ENCODE measurements around the gene IPO9.
"Not testable (repeated sequence)": the region's sequence is repeated elsewhere in the genome, so short reads cannot be mapped to it uniquely, and the experiment has no call there.

IPO9 gene

DNA sequence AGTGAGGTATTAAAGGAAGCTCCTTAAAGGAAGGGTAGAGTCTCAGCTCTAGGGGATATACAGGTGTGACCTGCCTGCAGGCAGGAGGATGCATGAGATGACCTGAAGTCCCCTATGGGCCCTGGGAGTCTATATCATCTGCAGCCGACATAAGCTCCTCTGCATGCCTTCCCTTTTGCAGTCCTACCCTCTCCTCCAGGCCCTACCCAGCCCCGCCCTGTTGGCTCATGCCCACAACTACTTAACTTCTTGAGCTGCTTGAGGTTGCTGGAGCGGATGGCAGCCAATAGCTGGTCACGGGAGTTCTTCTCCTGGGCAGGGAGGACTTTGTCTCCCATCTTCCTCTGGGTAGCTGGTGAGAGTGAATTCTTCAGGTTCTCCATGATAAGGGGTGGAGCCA, 70.0 kb downstream of the IPO9 start:
- H3K36me3 ChIP-seq (ENCODE audit: insufficient read depth, low read length), result no peaks in the 10 kb centered on the region
- H3K9me3 ChIP-seq (ENCODE audit: insufficient read depth, low read length, severe bottlenecking), result no peaks in the 10 kb centered on the region
- no peak overlapping the region for H2AFZ ChIP-seq (ENCODE audit: low read depth, low read length)
- H3K27ac ChIP-seq (ENCODE audit: low read length), result no peak overlapping the region
- 0 out of 2 replicates have a peak, but pooled peaks cover 3% of the 10 kb centered on the region for H4K20me1 ChIP-seq (ENCODE audit: insufficient read depth, low read length)
- no peak for ATAC-seq (ENCODE audit: insufficient read depth, low read depth)
- peaks cover 7% of the 10 kb centered on the region for H3K4me1 ChIP-seq (ENCODE audit: insufficient read depth, low read length)
- H3K9ac ChIP-seq (ENCODE audit: low read depth, low read length), result no peak overlapping the region
- no peaks in the 10 kb centered on the region for H3K79me2 ChIP-seq (ENCODE audit: insufficient read depth, low read length)
- no peaks in the 10 kb centered on the region for H3K27me3 ChIP-seq (ENCODE audit: insufficient read depth, low read length, poor library complexity)
- H3K4me2 ChIP-seq (ENCODE audit: insufficient read depth, low read length), result no peak overlapping the region
- no peak overlapping the region for H3K4me3 ChIP-seq (ENCODE audit: low read depth in 1 of 2, low read length in 2 of 2)
- no peak for DNase-seq
- TF ChIP-seq, protein P1, sequence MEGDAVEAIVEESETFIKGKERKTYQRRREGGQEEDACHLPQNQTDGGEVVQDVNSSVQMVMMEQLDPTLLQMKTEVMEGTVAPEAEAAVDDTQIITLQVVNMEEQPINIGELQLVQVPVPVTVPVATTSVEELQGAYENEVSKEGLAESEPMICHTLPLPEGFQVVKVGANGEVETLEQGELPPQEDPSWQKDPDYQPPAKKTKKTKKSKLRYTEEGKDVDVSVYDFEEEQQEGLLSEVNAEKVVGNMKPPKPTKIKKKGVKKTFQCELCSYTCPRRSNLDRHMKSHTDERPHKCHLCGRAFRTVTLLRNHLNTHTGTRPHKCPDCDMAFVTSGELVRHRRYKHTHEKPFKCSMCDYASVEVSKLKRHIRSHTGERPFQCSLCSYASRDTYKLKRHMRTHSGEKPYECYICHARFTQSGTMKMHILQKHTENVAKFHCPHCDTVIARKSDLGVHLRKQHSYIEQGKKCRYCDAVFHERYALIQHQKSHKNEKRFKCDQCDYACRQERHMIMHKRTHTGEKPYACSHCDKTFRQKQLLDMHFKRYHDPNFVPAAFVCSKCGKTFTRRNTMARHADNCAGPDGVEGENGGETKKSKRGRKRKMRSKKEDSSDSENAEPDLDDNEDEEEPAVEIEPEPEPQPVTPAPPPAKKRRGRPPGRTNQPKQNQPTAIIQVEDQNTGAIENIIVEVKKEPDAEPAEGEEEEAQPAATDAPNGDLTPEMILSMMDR (IDR thresholded peaks at IDR 0.05; ENCODE audit: borderline replicate concordance, extremely low read depth, low read length, poor library complexity, severe bottlenecking), result no peak
- no peak for TF ChIP-seq EZH2 (IDR thresholded peaks at IDR 0.05; ENCODE audit: borderline replicate concordance, low read depth, low read length, severe bottlenecking)

DNA sequence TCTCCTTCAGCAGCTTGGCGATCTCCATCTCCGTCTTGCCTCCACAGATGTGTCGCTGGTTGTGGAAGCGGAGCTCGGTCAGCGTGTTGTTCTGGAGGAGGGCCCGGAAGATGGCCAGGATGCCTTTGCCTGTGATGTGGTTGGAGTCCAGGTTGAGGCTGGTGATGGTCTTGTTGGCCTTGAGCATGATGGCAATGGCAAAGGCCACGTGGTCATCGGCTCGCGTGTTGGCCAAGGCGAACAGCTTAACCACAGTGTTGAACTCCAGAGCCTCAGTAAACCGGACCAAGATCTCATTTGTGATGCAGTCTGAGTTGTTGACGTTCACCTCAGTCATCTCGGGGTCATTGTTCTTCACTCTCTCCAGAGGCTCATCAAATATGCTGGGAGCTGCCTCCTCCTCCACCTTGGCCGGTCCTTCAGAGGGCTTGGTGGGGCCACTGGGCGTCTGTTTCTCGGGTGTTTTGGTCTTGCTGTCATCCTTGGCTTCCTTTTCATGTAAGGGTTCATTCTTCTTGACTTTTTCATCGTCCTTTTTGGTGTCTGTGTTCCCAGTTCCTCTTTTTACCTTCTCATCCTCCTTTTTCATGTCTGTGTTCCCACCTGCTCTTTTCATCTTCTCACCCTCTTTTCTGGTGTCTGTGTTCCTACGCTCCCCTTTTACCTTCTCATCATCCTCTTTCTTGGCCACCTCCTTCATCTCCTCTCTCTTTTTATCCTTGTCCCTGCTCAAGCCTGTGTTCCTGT, 70.9 kb downstream of the IPO9 start:
- no peaks in the 10 kb centered on the region for H3K27me3 ChIP-seq (ENCODE audit: insufficient read depth, low read length, poor library complexity)
- H3K36me3 ChIP-seq (ENCODE audit: insufficient read depth, low read length), result no peaks in the 10 kb centered on the region
- H3K4me1 ChIP-seq (ENCODE audit: insufficient read depth, low read length), result peaks cover 7% of the 10 kb centered on the region
- no peak for ATAC-seq (ENCODE audit: insufficient read depth, low read depth)
- H3K9ac ChIP-seq (ENCODE audit: low read depth, low read length), result no peak overlapping the region
- no peaks in the 10 kb centered on the region for H3K79me2 ChIP-seq (ENCODE audit: insufficient read depth, low read length)
- no peak for TF ChIP-seq EZH2 (IDR thresholded peaks at IDR 0.05; ENCODE audit: borderline replicate concordance, low read depth, low read length, severe bottlenecking)
- TF ChIP-seq, protein P1 (IDR thresholded peaks at IDR 0.05; ENCODE audit: borderline replicate concordance, extremely low read depth, low read length, poor library complexity, severe bottlenecking), result no peak
- H2AFZ ChIP-seq (ENCODE audit: low read depth, low read length), result no peak overlapping the region
- H3K4me3 ChIP-seq (ENCODE audit: low read depth in 1 of 2, low read length in 2 of 2), result no peak overlapping the region
- no peaks in the 10 kb centered on the region for H3K9me3 ChIP-seq (ENCODE audit: insufficient read depth, low read length, severe bottlenecking)
- no peaks in the 10 kb centered on the region for H4K20me1 ChIP-seq (ENCODE audit: insufficient read depth, low read length)
- no peak overlapping the region for H3K27ac ChIP-seq (ENCODE audit: low read length)
- H3K4me2 ChIP-seq (ENCODE audit: insufficient read depth, low read length), result no peak overlapping the region
- DNase-seq, result no peak

DNA sequence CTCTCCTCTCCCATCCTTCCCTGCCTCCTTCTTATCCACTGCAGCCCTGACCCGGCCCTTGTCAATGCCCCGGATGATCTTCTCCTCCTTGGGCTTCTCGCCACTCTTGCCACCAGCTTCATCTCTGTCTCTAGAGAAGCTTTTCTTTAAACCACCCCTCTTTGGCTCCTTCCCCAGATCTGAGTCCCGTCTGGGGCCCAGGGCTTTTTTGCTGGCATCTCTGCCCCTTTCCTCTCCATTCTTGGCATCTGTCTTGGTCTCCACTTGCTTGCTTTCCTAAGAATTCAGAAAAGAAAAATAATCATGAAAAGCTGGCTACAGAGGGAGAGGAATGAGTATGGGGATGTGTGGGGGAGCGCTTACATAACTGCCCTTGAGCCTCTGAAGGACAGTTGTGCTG, 71.5 kb downstream of the IPO9 start:
- Histone ChIP-seq H3K9me3 (ENCODE audit: insufficient read depth, low read length, severe bottlenecking) (no peaks in the 10 kb centered on the region), H3K36me3 (ENCODE audit: insufficient read depth, low read length) (no peaks in the 10 kb centered on the region), H3K4me1 (ENCODE audit: insufficient read depth, low read length) (peaks cover 7% of the 10 kb centered on the region), H4K20me1 (ENCODE audit: insufficient read depth, low read length) (no peaks in the 10 kb centered on the region), H3K27me3 (ENCODE audit: insufficient read depth, low read length, poor library complexity) (no peaks in the 10 kb centered on the region), H2AFZ (ENCODE audit: low read depth, low read length) (no peak overlapping the region), H3K79me2 (ENCODE audit: insufficient read depth, low read length) (no peaks in the 10 kb centered on the region), H3K9ac (ENCODE audit: low read depth, low read length) (no peak overlapping the region), H3K4me2 (ENCODE audit: insufficient read depth, low read length) (no peak overlapping the region), H3K27ac (ENCODE audit: low read length) (no peak overlapping the region), H3K4me3 (ENCODE audit: low read depth in 1 of 2, low read length in 2 of 2) (no peak overlapping the region)
- DNase-seq, result no peak
- ATAC-seq (ENCODE audit: insufficient read depth, low read depth), result no peak
- no peak for TF ChIP-seq EZH2 (IDR thresholded peaks at IDR 0.05; ENCODE audit: borderline replicate concordance, low read depth, low read length, severe bottlenecking)
- TF ChIP-seq, protein P1 (IDR thresholded peaks at IDR 0.05; ENCODE audit: borderline replicate concordance, extremely low read depth, low read length, poor library complexity, severe bottlenecking), result no peak

DNA sequence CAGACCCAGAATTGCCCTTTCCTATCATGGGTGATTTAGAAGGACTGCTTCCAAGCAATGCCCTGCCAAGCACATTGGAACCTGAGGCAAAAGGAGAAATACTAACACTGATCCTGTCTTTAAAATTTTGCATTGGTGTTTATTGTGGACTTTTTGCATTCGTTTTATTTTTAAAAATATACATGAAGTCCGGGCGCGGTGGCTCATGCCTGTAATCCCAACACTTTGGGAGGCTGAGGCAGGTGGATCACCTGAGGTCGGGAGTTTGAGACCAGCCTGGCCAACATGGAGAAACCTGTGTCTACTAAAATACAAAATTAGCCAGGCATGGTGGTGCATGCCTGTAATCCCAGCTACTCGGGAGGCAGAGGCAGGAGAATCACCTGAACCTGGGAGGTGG, 72.1 kb downstream of the IPO9 start:
- not testable (repeated sequence) for DNase-seq; H3K4me3 ChIP-seq (ENCODE audit: low read depth in 1 of 2, low read length in 2 of 2); H2AFZ ChIP-seq (ENCODE audit: low read depth, low read length); H3K9ac ChIP-seq (ENCODE audit: low read depth, low read length); ATAC-seq (ENCODE audit: insufficient read depth, low read depth); H4K20me1 ChIP-seq (ENCODE audit: insufficient read depth, low read length); H3K4me1 ChIP-seq (ENCODE audit: insufficient read depth, low read length); H3K27me3 ChIP-seq (ENCODE audit: insufficient read depth, low read length, poor library complexity); H3K9me3 ChIP-seq (ENCODE audit: insufficient read depth, low read length, severe bottlenecking); H3K36me3 ChIP-seq (ENCODE audit: insufficient read depth, low read length); H3K79me2 ChIP-seq (ENCODE audit: insufficient read depth, low read length); H3K27ac ChIP-seq (ENCODE audit: low read length); H3K4me2 ChIP-seq (ENCODE audit: insufficient read depth, low read length)

Data from DND-41 (cell line).